Peyer's patch (tissue), 4 donors: ENCODE data around the gene PPT2.

Experiments used
- POLR2A ChIP-seq, 2 donors: fragments of 450-650 bp; IDR thresholded peaks; one replicate each; pipeline ENCODE4 v1.5.1; 2017; ENCODE audit warnings: antibody characterized with exemption in 2 of 2, mild to moderate bottlenecking in 2 of 2, moderate library complexity in 2 of 2
- TF ChIP-seq, protein P1 (sequence below), 6 experiments: fragments of 450-650 bp in 4 of 6; fragments of 200-600 bp in 2 of 6; sonication (generic) in 1 of 6; IDR thresholded peaks; one replicate each; pipeline ENCODE4 v1.5.1; 2017 to 2019; ENCODE audit warnings: antibody characterized with exemption in 6 of 6, mild to moderate bottlenecking in 3 of 6, moderate library complexity in 1 of 6

GRCh38 chr6:32177183-32177787 is 23.3 kb downstream of the PPT2 start:
- peak; percentile 26 to 29 for TF ChIP-seq POLR2A (IDR thresholded peaks at IDR 0.05)
- TF ChIP-seq, protein P1, sequence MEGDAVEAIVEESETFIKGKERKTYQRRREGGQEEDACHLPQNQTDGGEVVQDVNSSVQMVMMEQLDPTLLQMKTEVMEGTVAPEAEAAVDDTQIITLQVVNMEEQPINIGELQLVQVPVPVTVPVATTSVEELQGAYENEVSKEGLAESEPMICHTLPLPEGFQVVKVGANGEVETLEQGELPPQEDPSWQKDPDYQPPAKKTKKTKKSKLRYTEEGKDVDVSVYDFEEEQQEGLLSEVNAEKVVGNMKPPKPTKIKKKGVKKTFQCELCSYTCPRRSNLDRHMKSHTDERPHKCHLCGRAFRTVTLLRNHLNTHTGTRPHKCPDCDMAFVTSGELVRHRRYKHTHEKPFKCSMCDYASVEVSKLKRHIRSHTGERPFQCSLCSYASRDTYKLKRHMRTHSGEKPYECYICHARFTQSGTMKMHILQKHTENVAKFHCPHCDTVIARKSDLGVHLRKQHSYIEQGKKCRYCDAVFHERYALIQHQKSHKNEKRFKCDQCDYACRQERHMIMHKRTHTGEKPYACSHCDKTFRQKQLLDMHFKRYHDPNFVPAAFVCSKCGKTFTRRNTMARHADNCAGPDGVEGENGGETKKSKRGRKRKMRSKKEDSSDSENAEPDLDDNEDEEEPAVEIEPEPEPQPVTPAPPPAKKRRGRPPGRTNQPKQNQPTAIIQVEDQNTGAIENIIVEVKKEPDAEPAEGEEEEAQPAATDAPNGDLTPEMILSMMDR (IDR thresholded peaks at IDR 0.05) = no peak
